K562 (cell line): ENCODE results near the gene ITGBL1. TPM values are rescaled to one million over a fixed set of nuclear protein-coding genes. Genes with fewer than 3 reads are reported as not detected.

Experiments used
- ATAC-seq: fragments of 200-7000 bp; cut with Tn5 transposase; 3 replicates; pipeline ENCODE4 v1.9.1; 2020; ENCODE audit warnings: moderate library complexity
- BruUV-seq: library from RNA; stranded (reverse); fragments of 400-500 nt; replicated peaks from 2 replicates; lab custom pipeline; 2021; lab: Mats Ljungman, UMichigan
- CTCF ChIA-PET: fragments of 300-600 bp; formaldehyde crosslinking; extraction: SDS; loops from one replicate; lab custom pipeline; 2021; ENCODE audit warnings: low intra/inter-chr PET ratio; lab: Yijun Ruan, JAX
- POLR2A ChIA-PET: fragments of 300-600, 350-650 bp; sonication (Branson Sonifier 250); formaldehyde crosslinking; extraction: SDS; loops from one replicate; lab custom pipeline; 2021; ENCODE audit warnings: antibody characterized with exemption, inconsistent platforms; lab: Yijun Ruan, JAX
- DNase-seq, 4 experiments: peaks; one replicate each; pipeline versions ENCODE4 v3.0.0 to v3.0.0-alpha.2; 2011 to 2018; ENCODE audit warnings: low spot score in 3 of 4, mixed read lengths in 3 of 4; ENCODE audit errors: extremely low read depth in 1 of 4
- FAIRE-seq: peaks from 2 replicates; lab custom pipeline; 2011; peaks lifted over from hg19 to GRCh38; lab: Jason Lieb, UNC
- H2AFZ ChIP-seq: 2 replicates; pipeline ENCODE4 v1.6.0; 2011; ENCODE audit warnings: low read depth, low read length, control low read depth, inconsistent platforms
- H3K27ac ChIP-seq: fragments of 200-600 bp; 3 replicates; pipeline ENCODE4 v1.8.0; 2011; ENCODE audit warnings: low read depth, mild to moderate bottlenecking, control low read depth, inconsistent platforms, low read length, moderate library complexity, mixed read lengths; ENCODE audit errors: extremely low read depth
- H3K27me3 ChIP-seq, 2 experiments: fragments of 300-600 bp in 1 of 2; 2 replicates in 1 of 2; 3 replicates in 1 of 2; pipeline versions ENCODE4 v1.6.0 to v1.8.0; 2011; ENCODE audit warnings: inconsistent platforms in 2 of 2, low read length in 2 of 2, mild to moderate bottlenecking in 1 of 2, mixed read lengths in 1 of 2, moderate library complexity in 1 of 2; ENCODE audit not compliant: control insufficient read depth in 2 of 2, insufficient read depth in 2 of 2
- H3K36me3 ChIP-seq: fragments of 300-600 bp; 3 replicates; pipeline ENCODE4 v1.8.0; 2011; ENCODE audit warnings: mild to moderate bottlenecking, low read length, inconsistent platforms; ENCODE audit not compliant: control insufficient read depth, insufficient read depth
- H3K4me1 ChIP-seq, 2 experiments: fragments of 200-600 bp in 1 of 2; replicated peaks in 1 of 2; 2 replicates in 1 of 2; 3 replicates in 1 of 2; pipeline versions ENCODE4 v1.5.1 to v1.8.0; 2011; ENCODE audit warnings: inconsistent platforms in 2 of 2, low read length in 2 of 2, mild to moderate bottlenecking in 1 of 2, mixed read lengths in 1 of 2, moderate library complexity in 1 of 2; ENCODE audit not compliant: control insufficient read depth in 2 of 2, insufficient read depth in 2 of 2
- H3K4me2 ChIP-seq: 2 replicates; pipeline ENCODE4 v1.6.1; 2011; ENCODE audit warnings: low read length, control low read depth, inconsistent platforms, mixed read lengths; ENCODE audit not compliant: insufficient read depth
- H3K4me3 ChIP-seq: fragments of 200-600 bp; sonication (generic), shearing (Covaris generic); 2 replicates; pipeline ENCODE4 v1.5.1; 2016; ENCODE audit warnings: control low read depth, inconsistent platforms
- H3K79me2 ChIP-seq: fragments of 200-600 bp; 3 replicates; pipeline ENCODE4 v1.8.0; 2011; ENCODE audit warnings: low read length, inconsistent platforms; ENCODE audit not compliant: control insufficient read depth, insufficient read depth
- H3K9ac ChIP-seq, 2 experiments: 2 replicates each; pipeline versions ENCODE4 v1.6.0 to v1.6.1; 2011; ENCODE audit warnings: low read depth in 2 of 2, low read length in 2 of 2, control low read depth in 1 of 2, inconsistent platforms in 1 of 2, mild to moderate bottlenecking in 1 of 2, mixed read lengths in 1 of 2; ENCODE audit not compliant: insufficient read depth in 1 of 2
- H3K9me1 ChIP-seq: one replicate; pipeline ENCODE4 v1.6.0; 2011; ENCODE audit warnings: inconsistent platforms, mild to moderate bottlenecking, low read length, moderate library complexity; ENCODE audit not compliant: control insufficient read depth, insufficient read depth
- H3K9me3 ChIP-seq: replicated peaks from 2 replicates; pipeline ENCODE4 v1.5.1; 2011; ENCODE audit warnings: low read depth, low read length, inconsistent platforms; ENCODE audit not compliant: control insufficient read depth, insufficient read depth
- H4K20me1 ChIP-seq: replicated peaks from 2 replicates; pipeline ENCODE4 v1.6.1; 2011; ENCODE audit warnings: low read length, inconsistent platforms, mixed read lengths; ENCODE audit not compliant: control insufficient read depth, insufficient read depth
- ARID2 ChIP-seq: fragments of 450-650 bp; IDR thresholded peaks from 2 replicates; pipeline ENCODE4 v1.6.1; 2017; ENCODE audit warnings: antibody characterized with exemption, mild to moderate bottlenecking
- COPS2 ChIP-seq: fragments of 450-650 bp; conservative IDR thresholded peaks from 2 replicates; pipeline ENCODE4 v1.6.1; 2016; ENCODE audit warnings: mild to moderate bottlenecking, moderate library complexity
- CTCFL ChIP-seq: IDR thresholded peaks from 2 replicates; pipeline ENCODE4 v1.6.1; 2011; ENCODE audit warnings: borderline replicate concordance, low read depth, mild to moderate bottlenecking, moderate library complexity, low read length; ENCODE audit not compliant: insufficient read depth, poor library complexity, severe bottlenecking
- FOXP1 ChIP-seq: sonication (generic); formaldehyde crosslinking; IDR thresholded peaks from 2 replicates; pipeline ENCODE4 v1.8.0; 2022; ENCODE audit warnings: mild to moderate bottlenecking, missing genetic modification reagents
- HCFC1 ChIP-seq: IDR thresholded peaks from 2 replicates; pipeline ENCODE4 v1.6.1; 2012; ENCODE audit warnings: low read depth, low read length, improper control_type of control experiment
- KAT2B ChIP-seq: IDR thresholded peaks from one replicate; pipeline ENCODE4 v1.6.1; 2012; ENCODE audit warnings: low read depth, mild to moderate bottlenecking, control low read depth, inconsistent platforms, low read length, moderate library complexity
- WHSC1 ChIP-seq: IDR thresholded peaks from one replicate; pipeline ENCODE4 v1.6.1; 2012; ENCODE audit warnings: low read length, control low read depth, inconsistent platforms
- ZBTB1 ChIP-seq: sonication (generic); formaldehyde crosslinking; IDR thresholded peaks from 2 replicates; pipeline ENCODE4 v1.8.1; 2023; ENCODE audit warnings: missing genetic modification reagents, low read depth, mild to moderate bottlenecking, borderline replicate concordance
- ZNF140 ChIP-seq: fragments of 250-450 bp; sonication (Bioruptor Pico); IDR thresholded peaks from 2 replicates; pipeline ENCODE4 v1.8.0; 2021; ENCODE audit warnings: moderate library complexity, mild to moderate bottlenecking, inconsistent platforms
- WGBS: fragments of 100-300 bp; shearing (Covaris generic); methylation state at CpG from one replicate; pipeline ENCODE4 v1.1.6; 2016; ENCODE audit warnings: low coverage, mixed read lengths; ENCODE audit not compliant: insufficient coverage; ENCODE audit errors: missing lambda C conversion rate; 5-methylcytosine and 5-hydroxymethylcytosine counted together
- in situ Hi-C: fragments of 300-500 bp; cut with MboI; formaldehyde crosslinking; loops from 4 replicates; pipeline ENCODE4 v1.15.0; 2018; ENCODE audit warnings: inconsistent platforms, mixed read lengths
- intact Hi-C: fragments of 100-400 bp; cut with micrococcal nuclease; formaldehyde crosslinking; loops from 2 replicates; pipeline ENCODE4 v1.14.2; 2022
- polyA plus RNA-seq, 8 experiments: library from polyadenylated mRNA; depleted of rRNA in 4 of 8; stranded (reverse) in 5 of 8; unstranded in 3 of 8; fragments of >200 nt; fragmentation: Nextera tagmentation in 2 of 8; fragmentation: Illumina TruSeq in 1 of 8; extraction: Ambion mirVana in 2 of 8; extraction: Trizol in 1 of 8; gene quantifications; 2 replicates each; pipeline versions ENCODE4 v1.2.1 to v1.2.3, GENCODE V29; 2011 to 2014; ENCODE audit warnings: inconsistent platforms in 1 of 8, missing spikeins in 1 of 8
- total RNA-seq, 7 experiments: library from RNA; depleted of rRNA in 6 of 7; stranded (reverse); fragments of >200 nt in 6 of 7; fragmentation: Illumina TruSeq in 2 of 7; extraction: Trizol in 2 of 7; gene quantifications; 2 replicates each; pipeline versions ENCODE4 v1.2.1 to v1.2.3, GENCODE V29; 2011 to 2021; ENCODE audit warnings: low replicate concordance in 1 of 7

Gene ITGBL1
- total and polyA plus RNA-seq, 9 of the 15 experiments (the other 6 are each of a cell fraction or from before 2014, with no cell fraction given): 0.04 to 0.73 (median 0.32) TPM; not detected in 1

GRCh38 chr13:101626925-101627555, 174.6 kb downstream of the ITGBL1 start:
- Histone ChIP-seq H3K36me3 (no peaks in the 10 kb centered on the region), H3K79me2 (no peaks in the 10 kb centered on the region), H3K27ac (no peak overlapping the region), H3K9me3 (no peaks in the 10 kb centered on the region), H3K4me3 (no peak overlapping the region), H3K9ac (no peak overlapping the region), H2AFZ (no peak overlapping the region), H3K27me3 (no peaks in the 10 kb centered on the region), H3K4me2 (no peak overlapping the region), H3K9me1 (no peaks in the 10 kb centered on the region), H4K20me1 (no peaks in the 10 kb centered on the region), H3K4me1 (no peaks in the 10 kb centered on the region)
- CTCF ChIA-PET: no interaction called here
- ATAC-seq (no peak), FAIRE-seq (no peak), DNase-seq (no peak)
- intact Hi-C loops (no loop called here), in situ Hi-C loops (no loop called here)
- POLR2A ChIA-PET: no interaction called here
- no TSS peak for BruUV-seq
- TF ChIP-seq COPS2: no peak
- no peak for TF ChIP-seq ARID2
- TF ChIP-seq KAT2B: no peak
- no peak for TF ChIP-seq FOXP1 (CRISPR knock-in tag)
- TF ChIP-seq CTCFL: no peak
- TF ChIP-seq ZBTB1: no peak
- no peak for TF ChIP-seq WHSC1
- no peak for TF ChIP-seq HCFC1
- no peak for TF ChIP-seq ZNF140
- WGBS: 0% methylated on average over 4 of the region's 4 CpGs
